Fibroblast of skin of scalp (primary cell): ENCODE results near the gene EEFSEC.
A peak's percentile ranks its signal among the peaks of the same experiment; 100 is the strongest.

Experiments
- DNase-seq: peaks from one replicate; pipeline ENCODE4 v3.0.0-alpha.2; 2013

EEFSEC gene

GRCh38 chr3:128429751-128430150 is 276.5 kb downstream of the EEFSEC start:
- DNase-seq, result no peak

DNA sequence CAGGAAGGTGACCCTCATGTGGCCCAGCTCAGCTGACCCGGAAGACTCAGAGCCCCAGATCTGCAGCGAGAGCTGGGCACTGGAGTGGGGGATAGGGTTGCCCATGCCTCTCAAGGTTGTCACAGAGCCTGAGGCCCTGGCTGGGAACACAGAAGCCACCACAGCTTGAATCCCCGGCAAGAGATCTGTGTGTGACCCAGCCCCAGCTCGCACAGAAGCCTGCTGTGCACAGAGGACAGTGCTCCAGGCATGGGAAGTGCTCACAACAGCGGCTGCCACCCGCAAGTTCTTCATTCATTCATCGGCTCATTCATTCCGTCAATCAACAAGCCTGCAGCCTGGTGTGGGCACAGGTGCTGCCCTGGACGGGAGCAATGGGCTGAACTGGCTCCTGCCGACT is 277.0 kb downstream of the EEFSEC start:
- no peak for DNase-seq

DNA sequence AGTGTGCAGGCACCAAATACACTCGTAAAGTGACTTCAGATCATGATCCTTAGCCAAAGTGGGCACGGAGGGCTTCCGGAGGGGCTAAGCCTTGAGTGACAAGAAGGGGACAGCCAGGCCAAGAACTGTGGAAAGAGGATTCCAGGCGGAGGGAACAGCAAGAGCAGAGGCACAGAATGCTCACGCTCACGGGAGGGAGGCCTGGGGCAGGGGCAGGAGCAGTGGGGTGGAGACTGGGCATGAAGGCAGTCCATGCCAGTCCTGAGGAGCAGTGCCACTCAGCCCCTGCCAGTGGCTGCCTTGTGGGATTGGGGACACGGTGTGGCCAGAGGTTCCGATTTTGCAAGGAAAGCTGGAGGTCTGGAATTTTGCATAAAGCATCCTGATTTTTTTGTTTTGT is 277.4 kb downstream of the EEFSEC start:
- no peak for DNase-seq

GRCh38 chr3:128431803-128432300 is 278.6 kb downstream of the EEFSEC start:
- no peak for DNase-seq

- DNase-seq, result no peak
Measured at GRCh38 chr3:128432301-128432970, 279.2 kb downstream of the EEFSEC start.

DNA sequence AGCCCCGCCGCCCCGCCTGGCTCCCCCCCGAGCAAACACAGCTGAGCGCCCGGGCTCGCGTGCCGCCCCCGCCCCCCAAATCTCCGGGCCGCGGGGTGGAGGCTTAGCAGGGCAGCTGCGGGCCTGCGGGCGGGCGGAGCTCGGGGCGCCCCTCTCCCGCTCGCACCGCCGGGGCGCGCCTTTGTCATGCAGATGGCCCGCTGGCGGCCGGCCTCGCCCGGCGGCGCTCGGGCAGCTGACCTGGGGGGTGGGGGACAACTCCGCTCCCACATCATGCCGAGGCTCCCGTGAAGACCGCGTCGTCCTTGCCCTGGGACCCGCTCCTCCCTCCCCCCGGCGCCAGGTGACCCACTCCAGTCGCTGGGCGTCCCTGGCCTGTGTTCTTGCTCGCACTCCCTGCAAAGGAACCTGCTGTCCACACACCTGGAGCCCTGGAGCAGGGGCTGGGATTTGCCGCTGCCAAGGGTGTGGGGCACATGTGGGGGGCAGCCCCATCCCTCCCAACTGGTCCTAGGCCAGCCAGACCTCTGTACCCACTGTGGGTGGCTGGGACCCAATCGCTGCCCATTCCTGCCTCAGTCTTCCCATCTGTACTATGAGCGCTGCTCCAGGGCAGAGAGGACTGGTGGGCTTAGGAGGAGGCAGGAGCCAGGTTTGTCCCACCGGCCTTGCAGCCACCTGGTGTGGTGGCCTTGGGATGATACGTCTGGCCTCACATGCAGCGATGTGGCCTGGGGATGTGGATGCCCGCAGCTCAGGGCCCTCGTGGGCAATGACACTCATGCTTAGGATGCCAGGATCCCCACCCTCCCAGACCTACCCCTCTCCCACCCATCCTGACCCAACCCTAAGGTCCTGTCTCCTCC is 279.9 kb downstream of the EEFSEC start:
- no peak for DNase-seq

DNA sequence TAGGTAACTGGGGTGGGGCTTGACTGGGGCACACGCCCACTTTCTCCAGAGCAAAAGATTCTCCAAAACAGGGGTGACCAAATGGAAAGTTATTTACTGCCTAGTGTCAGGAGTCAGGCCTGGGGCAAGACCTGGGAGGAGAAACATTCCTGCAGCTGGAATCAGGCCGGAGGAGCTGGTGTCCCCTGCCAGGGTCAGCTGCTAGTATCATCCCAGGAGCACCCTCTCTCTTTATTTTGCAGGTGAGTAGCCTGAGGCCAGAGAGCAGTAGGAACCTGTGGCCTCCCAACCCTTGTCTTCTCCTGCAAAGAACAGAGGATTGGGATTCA is 280.5 kb downstream of the EEFSEC start:
- DNase-seq, result no peak

- no peak for DNase-seq
Measured at GRCh38 chr3:128434524-128434923, 281.2 kb downstream of the EEFSEC start.

DNA sequence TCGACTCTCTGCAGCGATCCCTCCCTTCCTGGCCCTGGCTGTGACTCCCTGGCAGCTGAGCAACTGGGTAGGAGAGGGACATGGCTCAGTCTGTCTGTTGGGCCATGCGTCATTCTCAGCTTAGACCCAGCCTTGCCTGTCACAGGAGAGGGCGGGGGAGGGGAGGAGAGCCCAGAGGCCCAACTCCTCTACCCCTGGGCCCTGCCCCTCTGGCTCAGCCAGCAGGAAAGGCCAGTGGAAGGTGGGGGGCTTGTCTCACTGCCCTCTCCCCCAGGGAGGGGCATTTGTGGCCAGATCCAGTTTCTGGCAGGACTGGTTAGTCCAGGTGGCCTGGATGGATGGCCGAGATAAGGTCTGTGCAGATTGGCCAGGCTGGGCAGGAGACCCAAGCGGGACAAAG is 281.8 kb downstream of the EEFSEC start:
- no peak for DNase-seq

DNA sequence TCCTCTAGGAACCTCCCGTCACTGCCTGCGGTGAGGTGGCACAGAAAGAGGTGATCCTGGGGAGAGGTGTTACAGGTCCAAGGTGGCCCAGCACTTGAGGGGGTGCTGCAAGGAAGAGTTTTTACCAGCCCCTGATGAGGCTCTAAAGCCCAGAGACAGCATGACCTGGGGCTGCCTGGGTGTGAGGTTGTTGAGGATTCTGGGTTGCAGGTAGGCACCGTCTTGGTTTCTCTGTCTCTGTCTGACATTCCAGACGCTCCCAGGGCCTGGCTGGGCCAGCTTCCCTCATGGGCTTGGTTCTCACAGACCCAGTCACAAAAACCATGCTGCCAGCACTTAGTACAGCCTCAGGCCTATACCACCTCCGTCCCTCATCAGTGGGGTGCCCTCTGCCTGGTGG is 282.3 kb downstream of the EEFSEC start:
- DNase-seq, result no peak

DNA sequence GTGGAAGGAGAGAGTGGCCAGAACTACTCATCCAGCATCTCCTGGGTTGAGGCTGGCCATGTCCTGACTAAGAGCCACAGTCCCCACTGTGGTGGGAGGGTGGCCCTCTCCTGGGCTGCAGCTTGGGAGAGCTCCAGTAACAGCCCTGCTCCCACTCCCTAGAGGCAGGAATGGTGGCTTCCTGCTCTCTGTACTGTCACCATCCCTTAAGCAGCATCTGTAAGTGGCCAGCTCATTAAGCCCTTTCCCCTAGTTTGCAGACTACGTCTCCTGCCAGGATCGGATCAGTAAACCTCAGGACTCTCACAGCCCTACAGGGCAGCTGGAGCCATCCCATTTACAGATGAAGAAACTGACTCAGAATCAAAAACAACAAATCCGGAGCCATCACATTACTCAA is 282.9 kb downstream of the EEFSEC start:
- DNase-seq, result no peak

- DNase-seq, result no peak
Measured at GRCh38 chr3:128438488-128439072, 285.3 kb downstream of the EEFSEC start.

GRCh38 chr3:128439226-128439625 is 285.9 kb downstream of the EEFSEC start:
- peak; percentile 36 for DNase-seq

DNA sequence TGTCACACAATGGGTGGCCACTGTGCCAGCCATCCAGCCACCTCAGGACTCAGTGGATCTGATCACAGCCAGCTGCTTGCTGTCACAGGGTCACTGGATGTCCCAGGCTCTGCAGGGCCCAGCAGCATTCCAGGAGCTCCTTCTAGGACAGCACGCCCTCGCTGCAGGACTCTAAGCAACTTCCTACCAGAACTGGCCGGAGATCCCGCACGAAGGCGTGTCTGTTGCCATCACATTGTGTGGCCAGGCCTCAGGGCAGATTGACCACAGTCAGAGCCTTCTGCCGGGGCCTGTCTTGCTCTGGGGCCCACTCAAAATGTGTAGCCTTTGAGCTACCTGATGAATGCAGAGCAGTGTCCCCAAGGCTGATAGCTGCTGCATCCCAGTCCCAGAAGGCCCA is 288.8 kb downstream of the EEFSEC start:
- no peak for DNase-seq

GRCh38 chr3:128442949-128443348 is 289.7 kb downstream of the EEFSEC start:
- no peak for DNase-seq

- DNase-seq, result no peak
Measured at GRCh38 chr3:128443771-128444170, 290.5 kb downstream of the EEFSEC start.

- no peak for DNase-seq
Measured at GRCh38 chr3:128445357-128445756, 292.1 kb downstream of the EEFSEC start.

DNA sequence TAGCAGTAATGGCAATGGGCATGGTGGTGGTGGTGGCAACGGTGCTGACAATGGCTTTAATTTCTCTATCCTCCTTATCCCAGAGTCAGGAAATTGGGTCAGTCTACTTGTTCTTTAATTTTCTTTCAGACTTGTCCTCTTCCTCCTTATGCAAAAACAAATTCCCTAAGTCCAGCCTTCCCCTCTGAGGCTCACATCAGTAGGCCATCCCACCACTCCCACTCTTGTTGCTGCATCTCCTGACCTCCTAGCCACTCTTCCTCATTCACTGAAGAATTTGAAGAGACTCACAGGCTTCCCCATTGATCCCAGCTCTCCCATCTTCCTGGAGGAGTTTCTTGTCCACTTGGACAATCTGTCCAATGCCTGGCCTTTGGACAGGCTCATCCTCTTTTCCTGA is 293.5 kb downstream of the EEFSEC start:
- no peak for DNase-seq

DNA sequence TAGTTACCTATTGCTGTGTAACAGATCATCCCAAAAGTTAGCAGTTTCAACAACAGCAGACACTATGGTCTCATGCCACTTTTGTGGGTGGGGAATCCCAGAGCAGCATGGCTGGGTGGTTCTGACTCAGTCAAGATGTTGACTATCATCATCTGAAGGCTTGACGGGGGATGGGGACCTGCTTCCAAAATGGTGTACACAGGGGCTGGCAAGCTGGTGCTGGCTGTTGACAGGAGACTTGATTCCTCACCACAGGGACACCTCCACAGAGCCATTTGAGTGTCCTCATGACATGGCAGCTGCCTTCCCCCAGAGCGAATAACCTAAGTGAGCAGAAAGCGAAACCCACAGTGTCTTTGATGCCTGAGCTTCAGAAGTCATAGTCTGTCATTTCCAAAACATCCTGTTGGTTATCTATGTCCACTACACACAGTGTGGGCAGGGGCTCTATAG is 294.3 kb downstream of the EEFSEC start:
- DNase-seq, result no peak

- DNase-seq, result no peak
Measured at GRCh38 chr3:128448491-128448890, 295.2 kb downstream of the EEFSEC start.

- no peak for DNase-seq
Measured at GRCh38 chr3:128449111-128449638, 295.9 kb downstream of the EEFSEC start.

DNA sequence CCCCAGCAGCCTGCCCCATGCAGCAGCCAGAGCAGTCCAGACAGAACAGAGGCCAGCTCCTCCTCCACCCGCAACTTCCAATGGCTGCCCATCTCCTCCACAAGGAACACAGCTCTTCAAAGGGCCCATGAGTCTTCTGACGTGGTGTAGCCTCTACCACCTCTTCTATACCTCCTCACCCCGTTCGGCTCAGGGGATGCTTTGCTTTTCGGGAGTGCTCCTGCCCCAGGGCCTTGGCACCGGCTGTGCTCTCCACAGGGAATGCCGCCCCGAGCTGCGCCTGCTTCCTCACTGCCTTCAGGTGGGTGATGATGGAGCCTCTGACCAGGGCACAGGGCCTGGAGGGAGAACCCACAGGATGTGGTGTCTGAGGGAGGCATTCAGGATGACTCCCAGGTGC is 298.8 kb downstream of the EEFSEC start:
- DNase-seq, result no peak

- no peak for DNase-seq
Measured at GRCh38 chr3:128452678-128453275, 299.5 kb downstream of the EEFSEC start.
